ENCODE data around the gene HACD1.

- TF ChIP-seq EZH2 (IDR thresholded peaks at IDR 0.05; ENCODE audit: low read length, missing control alignments) (no peak), CTCF (conservative IDR thresholded peaks at IDR 0.05 in 1 of 2, IDR thresholded peaks at IDR 0.05 in 1 of 2; ENCODE audit: low read depth in 1 of 2, low read length in 2 of 2) (no peak)
Measured at GRCh38 chr10:17609523-17610079, 7.6 kb downstream of the HACD1 start.

Data from fibroblast of lung (primary cell).